NCI-H1930 (cell line): Measurements from ENCODE around the gene SLC4A7.
"Not testable (repeated sequence)": the region's sequence is repeated elsewhere in the genome, so short reads cannot be mapped to it uniquely, and the experiment has no call there.

Source experiments
- DNase-seq, 2 experiments: peaks; one replicate each; lab custom pipeline; 2025; lab: John Stamatoyannopoulos, UW

The SLC4A7 gene

GRCh38 chr3:27487383-27487782, 3.2 kb upstream of the SLC4A7 start:
- no peak for DNase-seq

DNA sequence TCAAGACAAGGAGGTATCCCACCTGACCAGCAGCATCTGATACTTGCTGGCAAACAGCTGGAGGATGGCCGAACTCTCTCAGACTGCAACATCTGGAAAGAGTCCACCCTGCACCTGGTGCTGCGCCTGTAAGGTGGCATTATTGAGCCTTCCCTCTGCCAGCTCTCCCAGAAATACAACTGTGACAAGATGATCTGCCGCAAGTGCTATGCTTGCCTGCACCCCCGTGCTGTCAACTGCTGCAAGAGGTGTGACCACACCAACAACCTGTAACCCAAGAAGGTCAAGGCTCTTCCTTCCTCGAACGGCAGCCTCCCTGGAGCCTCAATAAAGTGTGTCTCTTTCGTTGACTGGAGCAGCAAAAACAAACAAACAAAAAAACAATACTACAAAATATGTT, 2.2 kb upstream of the SLC4A7 start:
- DNase-seq, result no peak

GRCh38 chr3:27485866-27486265, 1.7 kb upstream of the SLC4A7 start:
- no peak for DNase-seq

- DNase-seq, result peak in 1 of 2 experiments; percentile 10
These were observed 818 bp downstream of the SLC4A7 start for GRCh38 chr3:27483117-27484014.

- DNase-seq, result no peak
These were observed 4.2 kb downstream of the SLC4A7 start for GRCh38 chr3:27479806-27480543.

GRCh38 chr3:27471923-27472550, 12.1 kb downstream of the SLC4A7 start:
- DNase-seq, result no peak

GRCh38 chr3:27468283-27468886, 15.8 kb downstream of the SLC4A7 start:
- DNase-seq, result no peak

DNA sequence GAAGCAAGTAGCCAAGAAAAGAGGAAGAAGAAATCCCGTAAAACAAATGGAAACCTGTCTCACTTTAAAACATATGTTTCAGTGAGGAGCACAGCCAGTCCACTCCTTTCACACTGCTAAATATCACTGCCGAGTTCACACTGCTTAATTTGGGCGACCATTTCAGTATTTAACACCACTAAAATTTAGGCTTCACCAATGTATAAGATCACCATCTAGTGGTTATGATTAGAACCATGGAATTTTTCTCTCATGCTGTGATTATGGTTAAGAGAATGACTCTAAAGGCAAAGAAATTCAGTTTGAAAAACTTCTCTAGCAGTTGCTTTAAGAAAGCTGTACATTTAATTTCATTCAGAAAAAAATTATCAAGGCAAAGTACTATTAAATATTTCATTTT, 16.6 kb downstream of the SLC4A7 start:
- DNase-seq, result no peak

DNA sequence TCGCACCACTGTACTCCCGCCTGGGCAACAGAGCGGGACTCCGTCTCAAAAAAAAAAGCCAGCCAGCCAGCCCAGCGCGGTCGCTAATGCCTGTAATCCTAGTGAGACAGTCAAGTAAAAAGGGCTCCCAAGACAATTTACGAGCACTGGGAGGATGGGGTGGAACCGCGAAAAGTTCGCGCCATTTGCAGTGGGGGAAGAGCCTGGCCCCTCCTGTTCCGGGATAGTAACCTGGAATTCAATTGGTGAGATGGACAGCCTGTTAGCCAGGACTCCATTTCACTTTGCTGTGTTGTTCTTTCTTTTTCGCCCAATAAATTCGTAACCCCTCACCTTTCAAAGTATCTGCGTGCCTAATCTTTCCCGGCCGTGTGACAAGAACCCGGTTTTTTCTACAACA, 19.5 kb downstream of the SLC4A7 start:
- no peak for DNase-seq

GRCh38 chr3:27462228-27462627, 22.0 kb downstream of the SLC4A7 start:
- DNase-seq, result no peak

GRCh38 chr3:27458929-27459328, 25.3 kb downstream of the SLC4A7 start:
- DNase-seq, result no peak

- no peak for DNase-seq
These were observed 27.6 kb downstream of the SLC4A7 start for GRCh38 chr3:27456554-27456953.

DNA sequence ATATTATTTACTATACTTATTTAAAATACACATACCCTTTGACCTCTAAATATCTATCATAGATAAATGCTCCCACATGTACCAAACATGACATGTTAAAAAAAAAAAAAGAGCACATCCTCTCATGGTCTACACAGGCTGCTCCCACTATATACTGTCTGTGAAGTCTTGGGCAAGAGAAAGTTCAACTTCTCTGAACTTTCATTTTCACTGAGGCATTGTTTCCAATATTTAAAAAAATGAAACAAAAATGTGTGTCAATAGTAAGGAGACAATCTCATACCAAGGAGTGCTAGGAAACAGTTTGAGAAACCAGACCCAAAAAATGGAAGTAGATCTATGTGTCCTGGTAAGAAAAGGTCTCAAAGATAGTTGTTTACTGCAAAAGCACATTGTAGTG, 29.3 kb downstream of the SLC4A7 start:
- DNase-seq, result no peak

- DNase-seq, result no peak
These were observed 29.7 kb downstream of the SLC4A7 start for GRCh38 chr3:27454461-27454860.

GRCh38 chr3:27452368-27453090, 31.7 kb downstream of the SLC4A7 start:
- DNase-seq, result peak; percentile 0 to 1

DNA sequence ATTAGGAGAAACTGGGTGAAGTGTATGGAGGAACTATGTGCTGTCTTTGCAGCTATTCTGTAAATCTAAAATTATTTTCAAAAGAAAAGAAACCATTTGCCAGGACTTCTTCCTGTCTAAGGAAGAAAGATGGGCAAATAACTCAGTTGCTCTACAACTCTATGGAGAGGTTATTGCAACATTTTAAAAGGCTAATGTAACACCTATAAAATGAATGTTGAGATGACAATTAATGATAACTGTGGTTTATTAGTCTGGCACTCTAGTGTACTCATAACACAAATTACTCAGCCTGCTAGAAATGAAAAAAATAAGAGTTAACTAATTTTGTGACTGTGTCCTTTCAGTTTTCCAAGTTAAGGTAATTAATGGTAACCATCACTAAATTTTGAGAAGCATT, 32.3 kb downstream of the SLC4A7 start:
- no peak for DNase-seq

- DNase-seq, result no peak
These were observed 32.9 kb downstream of the SLC4A7 start for GRCh38 chr3:27451251-27451650.

DNA sequence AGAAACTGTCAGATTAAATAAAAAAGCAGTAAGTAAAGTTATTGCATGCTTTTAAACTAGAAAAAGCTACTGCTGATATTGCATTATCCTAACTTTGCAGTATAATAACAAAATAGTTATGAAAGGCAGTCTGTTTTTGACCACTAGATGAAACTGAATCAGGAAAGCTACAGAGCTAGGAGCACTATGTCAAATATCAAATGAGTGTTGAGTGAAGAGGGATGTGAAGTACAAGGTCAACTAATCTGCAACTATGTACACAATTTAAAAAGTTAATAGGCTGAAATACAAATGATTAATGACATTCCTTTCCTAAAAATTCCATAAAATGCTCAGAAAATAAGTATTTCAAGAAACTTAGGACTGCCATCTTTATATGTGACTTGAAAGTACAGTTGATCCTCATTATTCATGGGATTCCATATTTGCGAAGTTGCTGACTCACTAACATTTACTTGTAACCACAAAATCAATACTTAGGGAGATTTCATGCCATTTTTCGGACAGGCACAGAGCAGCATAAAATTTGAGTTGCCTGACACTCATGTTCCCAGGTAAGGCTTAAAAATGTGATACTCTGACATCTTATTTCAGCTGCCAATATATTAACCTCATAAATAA, 34.5 kb downstream of the SLC4A7 start:
- DNase-seq, result no peak

DNA sequence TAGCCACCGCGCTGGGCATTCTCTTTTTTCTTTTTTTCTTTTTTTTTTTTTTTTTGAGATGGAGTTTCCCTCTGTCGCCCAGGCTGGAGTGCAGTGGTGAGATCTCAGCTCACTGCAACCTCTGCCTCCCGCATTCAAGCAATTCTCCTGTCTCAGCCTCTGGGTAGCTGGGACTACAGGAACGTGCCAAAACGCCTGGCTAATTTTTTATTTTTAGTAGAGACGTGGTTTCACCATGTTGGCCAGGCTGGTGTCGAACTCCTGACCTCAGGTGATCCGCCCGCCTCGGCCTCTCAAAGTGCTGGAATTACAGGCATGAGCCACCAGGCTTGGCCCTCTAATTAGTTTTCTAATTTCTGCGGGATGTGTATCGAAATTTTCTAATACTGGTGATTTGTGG, 41.2 kb downstream of the SLC4A7 start:
- DNase-seq, result not testable (repeated sequence)

GRCh38 chr3:27438352-27438751, 45.8 kb downstream of the SLC4A7 start:
- DNase-seq, result not testable (repeated sequence)

DNA sequence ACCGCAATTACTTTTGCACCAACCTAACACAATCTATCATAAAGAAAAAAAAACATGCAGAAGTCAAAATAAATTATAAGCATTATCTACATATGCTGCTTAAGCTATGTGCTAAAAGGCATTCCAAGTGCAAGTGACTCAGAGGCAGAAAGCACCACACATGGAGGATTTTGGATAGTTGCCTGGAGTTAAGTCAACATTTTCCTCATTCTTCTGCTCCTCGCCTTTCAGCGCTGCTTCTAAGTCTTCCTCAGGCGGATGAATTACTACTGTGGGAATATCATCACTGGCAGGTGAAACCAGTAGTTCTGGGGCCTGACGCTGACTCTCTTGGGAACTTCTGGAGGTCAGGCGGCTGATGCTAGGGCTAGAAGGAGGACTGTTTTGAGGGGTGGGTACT, 53.1 kb downstream of the SLC4A7 start:
- no peak for DNase-seq
